IPS-NIHi11 (cell line): ENCODE data around the gene DHX29.
A peak's percentile ranks its signal among the peaks of the same experiment; 100 is the strongest.

Experiments
- DNase-seq: peaks from one replicate; pipeline ENCODE4 v3.0.0; 2012; ENCODE audit warnings: mixed read lengths, low spot score

Gene DHX29

DNA sequence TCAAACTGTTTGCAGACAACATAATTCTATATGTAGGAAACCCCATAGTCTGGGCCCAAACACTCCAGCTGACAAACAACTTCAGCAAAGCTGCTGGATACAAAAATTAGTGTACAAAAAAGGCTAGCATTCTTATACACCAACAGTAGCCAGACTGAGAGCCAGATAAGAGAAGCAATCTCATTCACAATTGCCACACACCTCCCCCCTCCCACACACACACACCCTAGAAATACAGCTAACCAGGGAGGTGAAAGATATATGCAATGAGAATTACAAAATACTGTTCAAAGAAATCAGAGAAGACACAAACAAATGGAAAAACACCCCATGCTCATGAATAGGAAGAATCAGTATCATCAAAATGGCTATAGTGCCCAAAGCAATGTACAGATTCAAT is 9.3 kb upstream of the DHX29 start:
- no peak for DNase-seq

DNA sequence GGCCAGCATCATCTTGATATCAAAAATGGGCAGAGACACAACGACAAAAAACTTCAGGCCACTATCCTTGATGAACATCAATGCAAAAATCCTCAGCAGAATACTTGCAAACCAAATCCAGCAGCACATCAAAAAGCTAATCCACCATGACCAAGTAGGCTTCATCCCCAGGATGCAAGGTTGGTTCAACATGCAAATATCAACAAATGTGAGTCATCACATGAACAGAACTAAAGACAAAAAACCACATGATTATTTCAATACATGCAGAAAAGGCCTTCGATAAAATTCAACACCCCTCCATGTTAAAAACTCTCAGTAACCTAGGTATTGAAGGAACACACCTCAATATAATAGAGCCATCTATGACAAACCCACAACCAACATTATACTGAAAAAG is 8.8 kb upstream of the DHX29 start:
- no peak for DNase-seq

DNA sequence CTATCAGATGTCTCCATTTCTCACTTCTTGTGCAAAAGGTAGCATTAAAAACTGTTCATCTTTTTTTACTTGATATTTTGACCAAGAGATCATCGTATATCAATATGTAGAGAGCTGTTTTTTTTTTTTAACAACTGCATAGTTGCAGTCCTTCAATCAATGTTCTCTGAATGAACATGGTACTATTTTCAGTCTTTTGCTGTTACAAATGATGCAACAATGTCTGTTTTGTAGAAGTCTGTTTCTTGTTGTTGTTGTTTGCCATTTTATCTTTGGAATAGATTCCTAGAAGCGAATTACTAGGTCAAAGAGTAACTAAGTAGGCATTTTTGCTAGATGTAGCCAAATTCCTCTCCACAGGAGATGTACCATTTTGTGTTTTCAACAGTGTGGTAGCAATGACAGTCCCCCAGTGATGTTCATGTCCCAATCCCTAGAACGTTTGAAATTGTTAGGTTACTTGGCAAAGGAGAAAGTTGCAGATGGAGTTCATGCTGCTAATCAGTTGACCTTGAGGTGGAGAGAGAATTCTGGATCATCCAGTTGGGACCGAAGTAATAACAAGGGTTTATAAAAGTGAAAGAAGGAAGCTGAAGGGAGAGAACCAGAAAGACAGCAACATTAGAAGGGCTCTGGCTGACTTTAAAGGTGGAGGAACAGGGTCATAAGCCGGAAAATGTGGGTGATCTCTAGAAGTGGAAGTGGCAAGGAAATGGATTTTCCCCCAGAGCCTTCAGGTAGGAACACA is 6.5 kb upstream of the DHX29 start:
- DNase-seq, result no peak

DNA sequence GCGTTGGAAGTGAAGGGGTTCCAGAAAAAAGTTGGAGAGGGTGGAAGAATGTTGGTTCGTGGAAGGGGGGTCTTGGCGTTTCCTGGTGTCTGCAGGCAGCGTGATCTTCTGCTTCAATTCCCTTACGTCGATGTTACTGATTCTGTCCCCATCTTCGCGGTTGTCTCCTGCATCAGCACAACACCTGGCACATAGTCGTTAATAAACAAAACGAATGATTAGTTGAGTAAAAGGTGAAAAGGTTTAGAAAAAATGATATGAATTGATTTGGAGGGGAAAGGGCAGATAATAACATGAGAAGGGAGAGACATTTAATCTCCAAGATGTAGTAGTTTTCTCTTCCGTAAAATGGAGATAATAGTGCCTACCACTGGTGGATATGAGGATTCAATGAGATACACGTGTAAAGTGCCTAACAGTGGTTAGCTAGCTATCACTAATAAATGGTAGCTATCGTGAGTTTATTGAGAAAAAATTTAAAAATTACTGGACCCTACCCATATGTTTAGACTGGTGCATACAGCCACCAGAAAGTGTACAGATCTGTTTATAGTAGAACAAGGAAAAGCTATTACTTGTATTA is 851 bp upstream of the DHX29 start:
- peak; percentile 11 for DNase-seq

DNA sequence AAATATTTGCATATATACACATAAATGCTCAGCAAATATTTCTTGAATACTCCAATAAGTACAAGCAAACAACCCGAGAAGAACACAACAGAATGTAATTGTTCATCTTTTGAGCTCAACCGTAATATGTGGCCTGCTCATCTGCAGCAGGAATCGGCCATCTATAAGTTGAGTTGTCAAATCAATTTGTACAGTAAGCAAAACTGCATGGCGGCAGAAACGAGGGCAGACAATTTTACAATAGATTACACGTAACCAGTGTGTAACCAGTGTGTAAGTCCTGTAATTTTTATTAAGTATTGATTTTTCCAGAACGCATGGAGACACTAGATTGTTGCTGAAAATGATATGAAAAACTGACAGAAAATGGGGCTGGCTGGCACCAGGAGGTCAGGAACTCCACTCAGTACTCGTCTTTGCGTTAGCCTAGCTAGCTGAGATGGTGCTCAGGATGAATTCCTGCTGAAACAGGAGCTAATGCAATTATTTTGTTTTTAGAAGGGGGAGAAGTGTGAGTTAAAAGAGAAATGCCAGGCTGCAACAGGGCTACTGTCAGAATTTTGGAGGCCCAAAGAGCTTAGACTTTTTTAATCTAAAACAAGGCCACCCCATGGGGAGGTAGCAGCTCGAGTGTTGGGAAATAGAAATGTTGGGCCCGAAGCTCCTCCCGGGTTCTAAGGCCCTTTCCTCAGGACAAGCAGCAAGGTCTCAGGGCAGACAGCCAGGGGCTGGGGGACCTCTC is 682 bp downstream of the DHX29 start:
- DNase-seq, result no peak

DNA sequence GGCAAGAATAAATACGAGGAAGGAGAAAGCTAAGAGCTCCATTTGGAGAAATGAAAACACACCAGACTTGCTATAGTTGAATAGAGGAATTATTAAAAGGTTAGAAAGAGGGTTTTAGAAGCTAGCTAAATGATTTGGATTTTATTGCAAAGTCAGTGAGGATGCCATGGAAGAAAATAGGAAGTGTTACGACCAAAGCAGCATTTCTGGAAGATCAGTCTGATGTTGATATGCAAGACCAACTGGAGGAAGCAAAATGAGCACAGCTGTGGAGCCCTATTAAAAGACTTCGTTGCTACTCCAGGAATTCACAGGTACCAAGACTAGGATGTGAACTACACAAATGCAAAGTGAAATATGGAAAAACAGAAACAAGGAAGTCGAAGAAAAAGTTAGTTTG is 2.1 kb downstream of the DHX29 start:
- no peak for DNase-seq

DNA sequence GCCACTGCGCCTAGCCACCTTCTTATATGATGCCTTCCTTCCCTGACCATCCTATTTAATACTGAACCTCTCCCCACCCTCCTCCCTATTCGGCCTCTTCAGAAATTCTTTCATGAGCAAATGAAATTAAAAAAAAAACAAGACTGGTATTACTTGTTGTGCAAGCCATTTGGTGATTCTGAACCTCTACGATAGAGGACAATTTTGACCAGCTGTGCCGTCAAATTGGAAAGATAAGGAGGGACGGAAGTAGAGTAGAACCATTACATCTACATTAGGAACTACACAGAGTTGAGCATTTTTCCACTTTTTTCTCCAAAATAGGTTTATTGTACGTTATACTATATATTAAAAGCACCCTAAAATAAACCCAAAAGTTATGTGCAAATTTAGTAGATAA is 2.9 kb downstream of the DHX29 start:
- no peak for DNase-seq

DNA sequence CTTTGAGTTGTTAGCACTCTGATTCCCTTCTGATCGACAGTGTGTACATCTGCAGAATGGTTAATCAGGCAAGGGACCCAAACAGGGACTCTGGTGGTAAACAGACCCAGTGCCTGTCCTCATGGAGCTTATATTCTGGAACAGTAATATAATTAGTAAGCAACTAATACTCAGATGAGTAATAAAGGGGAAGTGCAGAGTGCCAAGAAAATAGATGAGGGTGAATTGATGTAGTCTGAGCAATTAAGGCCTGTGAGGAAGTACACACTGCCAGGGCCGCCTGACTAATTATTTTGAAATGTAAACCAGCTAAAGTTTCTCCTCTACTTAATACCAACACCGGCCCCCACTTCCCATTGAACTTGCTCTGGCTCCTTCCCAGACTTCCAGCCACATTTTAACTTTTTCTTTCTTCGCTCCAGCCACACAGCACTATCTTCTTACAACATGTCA is 4.2 kb downstream of the DHX29 start:
- peak; percentile 8 for DNase-seq

DNA sequence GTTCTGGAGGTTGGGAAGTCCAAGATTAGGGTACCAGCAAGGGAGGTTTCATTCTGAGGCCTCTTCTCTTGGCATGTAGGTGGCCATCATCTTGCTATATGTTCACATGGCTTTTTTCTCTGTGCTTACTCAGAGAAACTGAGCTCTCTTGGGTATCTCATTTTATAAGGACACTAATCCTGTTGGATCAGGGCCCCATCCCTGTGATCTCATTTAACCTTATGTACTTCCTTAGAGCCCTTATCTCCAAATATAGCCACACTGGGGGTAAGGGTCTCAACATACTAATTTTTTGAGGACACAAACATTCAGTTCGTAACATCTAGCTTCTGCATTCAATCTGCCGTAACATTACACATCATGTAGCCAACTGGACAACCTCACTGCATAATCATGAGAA is 6.6 kb downstream of the DHX29 start:
- no peak for DNase-seq

DNA sequence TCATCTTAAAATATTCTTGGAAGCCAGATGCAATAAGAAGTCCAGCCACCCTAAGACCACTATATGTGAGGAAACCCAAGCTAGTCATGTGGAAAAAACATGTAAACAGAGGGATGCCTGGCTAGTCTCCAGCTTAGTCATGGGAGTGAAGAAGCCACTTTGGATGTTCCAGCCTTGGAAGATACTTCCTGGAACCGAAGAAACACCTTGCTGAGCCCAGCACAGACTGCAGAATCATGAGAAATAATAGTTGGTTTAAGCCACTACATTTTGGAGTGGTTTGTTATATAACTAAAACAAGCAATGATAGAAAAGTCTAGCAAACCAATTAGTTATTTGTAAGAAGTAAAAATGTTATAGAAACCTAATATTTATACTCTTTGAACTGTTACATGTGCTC is 12.6 kb downstream of the DHX29 start:
- DNase-seq, result no peak

DNA sequence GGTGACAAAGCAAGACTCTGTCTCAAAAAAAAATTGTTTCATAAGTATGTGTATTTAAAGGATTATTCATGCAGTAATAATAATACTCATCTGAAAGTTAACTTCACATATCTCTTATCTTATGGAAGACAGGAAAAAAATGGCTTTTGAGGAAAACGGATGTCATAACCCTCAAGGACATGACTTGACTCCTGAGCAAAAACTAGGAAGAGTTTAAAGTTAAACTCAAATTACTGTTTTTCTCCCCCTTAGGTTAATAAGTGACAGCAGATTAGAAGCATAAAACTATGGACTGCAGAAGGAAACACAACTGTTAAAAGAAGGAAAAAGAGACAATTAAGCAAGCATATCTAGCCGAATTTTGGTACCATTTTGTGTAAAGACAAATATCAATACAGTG is 16.5 kb downstream of the DHX29 start:
- DNase-seq, result no peak

DNA sequence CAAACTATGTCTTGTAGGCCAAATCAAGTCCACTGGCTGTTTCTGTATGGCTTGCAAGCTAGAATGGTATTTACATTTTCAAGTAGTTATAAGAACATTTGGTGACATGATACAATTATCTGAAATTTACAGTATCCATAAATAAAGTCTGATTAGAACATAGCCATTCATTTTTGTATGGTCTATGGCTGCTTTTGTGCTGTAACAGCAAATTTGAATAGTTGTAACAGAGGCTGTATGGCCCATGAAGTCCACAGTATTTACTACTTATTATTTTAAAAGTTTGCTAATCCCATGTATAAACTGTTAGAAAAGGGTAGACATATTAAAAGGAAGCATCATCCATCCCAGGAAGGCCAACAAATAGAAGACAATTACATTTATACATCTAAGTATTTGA is 17.7 kb downstream of the DHX29 start:
- DNase-seq, result no peak

DNA sequence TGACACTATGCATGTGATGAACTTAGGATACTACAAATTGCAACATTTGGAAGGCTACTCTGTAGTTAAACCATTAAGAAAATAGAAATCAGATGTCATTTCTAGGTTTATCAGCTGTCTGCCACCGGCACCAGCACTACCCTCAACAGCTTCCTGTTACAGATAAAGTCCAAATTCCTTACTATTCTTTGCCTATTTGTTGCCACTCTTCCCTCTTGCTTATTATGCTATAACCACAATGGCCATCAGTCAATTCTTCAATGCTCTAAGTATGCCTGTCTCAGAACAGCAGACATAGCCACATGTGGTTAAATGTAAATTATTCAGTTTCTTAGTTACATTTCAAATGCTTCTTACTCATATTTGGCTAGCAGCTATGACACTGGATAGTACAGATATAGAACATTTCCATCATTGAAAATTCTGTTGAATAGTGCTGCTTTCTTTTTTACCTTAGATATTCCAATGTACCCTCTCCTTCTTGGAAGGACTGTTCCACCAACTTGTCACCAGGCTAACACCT is 21.0 kb downstream of the DHX29 start:
- no peak for DNase-seq

DNA sequence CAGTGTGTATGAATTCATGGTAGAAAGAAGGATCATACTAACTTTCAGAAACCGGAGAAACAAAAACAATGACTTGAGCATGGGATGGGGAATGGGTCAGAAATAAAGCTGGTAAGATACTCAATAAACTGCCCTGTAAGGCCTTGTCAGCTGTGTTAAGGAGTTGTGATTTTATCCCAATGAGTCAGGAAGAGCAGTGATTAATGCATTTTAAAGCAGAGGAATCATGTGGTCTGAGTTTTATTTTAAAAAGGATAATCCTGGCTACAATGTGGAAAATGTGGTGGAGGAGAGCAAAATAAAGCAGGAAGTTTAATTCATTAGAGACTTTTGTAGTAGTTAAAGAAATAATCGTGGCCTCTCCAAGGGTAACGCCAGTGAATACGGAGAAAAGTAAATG is 28.7 kb downstream of the DHX29 start:
- DNase-seq, result no peak

DNA sequence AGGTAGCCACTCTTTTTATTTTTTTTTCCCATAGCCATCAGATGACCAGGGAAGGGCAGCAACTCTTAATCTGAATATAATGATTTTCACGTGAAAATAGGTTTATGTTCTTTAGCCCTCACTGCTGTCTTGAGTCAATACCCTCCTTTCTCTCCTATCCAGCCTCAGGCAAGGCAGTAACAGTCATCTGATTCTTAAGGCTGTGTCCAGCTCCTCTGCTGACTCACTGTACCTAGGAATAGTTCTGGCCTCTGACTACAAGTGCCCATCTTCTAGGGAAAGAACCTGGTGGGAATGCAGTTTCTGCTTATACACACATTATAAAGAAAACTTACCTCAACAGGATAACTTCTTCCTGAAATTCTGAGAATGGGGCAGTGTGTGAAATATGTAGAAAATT is 30.7 kb downstream of the DHX29 start:
- DNase-seq, result no peak

DNA sequence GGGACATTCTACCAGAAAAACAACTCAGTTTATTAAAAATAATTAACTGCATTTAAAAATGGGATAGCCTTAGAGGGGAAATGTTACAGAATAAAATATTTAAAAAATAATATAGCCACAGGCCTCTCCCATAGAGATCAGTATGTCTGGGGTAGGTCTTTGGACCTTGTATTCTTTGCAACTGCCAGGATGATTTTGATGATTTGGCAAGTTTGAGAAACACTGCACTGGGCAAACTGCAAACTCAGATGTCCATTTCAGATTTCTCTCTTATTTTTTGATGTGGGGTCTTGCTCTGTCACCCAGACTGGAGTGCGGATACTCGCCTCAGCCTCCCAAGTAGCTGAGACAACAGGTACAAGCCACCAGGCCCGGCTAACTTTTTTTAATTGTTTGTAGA is 49.2 kb downstream of the DHX29 start:
- DNase-seq, result no peak

DNA sequence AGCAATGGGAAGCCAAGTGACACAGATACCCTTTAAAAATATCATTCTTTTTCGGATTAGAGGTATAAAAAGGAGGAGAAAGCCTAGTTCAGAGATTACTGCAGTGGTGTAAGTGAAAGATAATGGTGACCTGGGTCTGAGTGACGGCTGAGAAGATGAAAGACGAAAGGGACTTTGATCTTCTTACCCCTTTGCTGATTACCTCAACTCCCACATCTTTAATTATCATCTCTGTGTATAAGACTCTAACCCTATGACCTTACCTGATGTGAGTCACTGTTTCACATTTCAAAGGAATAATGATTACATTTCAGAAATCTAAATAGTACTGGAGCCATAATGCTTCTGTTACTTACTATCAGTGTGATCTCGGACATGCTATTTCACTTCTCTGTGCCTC is 52.7 kb downstream of the DHX29 start:
- no peak for DNase-seq

DNA sequence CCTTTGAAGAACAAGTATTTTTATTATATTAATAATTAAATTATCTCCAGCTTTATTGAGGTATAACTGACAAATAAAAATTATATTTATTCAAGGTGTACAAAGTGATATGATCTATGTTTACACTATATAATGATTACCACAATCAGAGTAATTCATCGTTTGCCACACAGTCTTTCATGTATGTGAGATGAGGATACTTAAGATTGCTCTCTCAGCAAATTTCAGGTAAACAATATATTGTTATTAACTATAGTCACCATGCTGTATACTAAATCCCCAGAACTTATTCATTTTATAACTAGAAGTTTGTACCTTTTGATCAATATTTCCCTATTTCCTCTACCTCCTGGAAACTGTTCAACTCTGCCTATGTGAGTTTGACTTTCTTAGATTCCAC is 57.4 kb downstream of the DHX29 start:
- DNase-seq, result no peak

DNA sequence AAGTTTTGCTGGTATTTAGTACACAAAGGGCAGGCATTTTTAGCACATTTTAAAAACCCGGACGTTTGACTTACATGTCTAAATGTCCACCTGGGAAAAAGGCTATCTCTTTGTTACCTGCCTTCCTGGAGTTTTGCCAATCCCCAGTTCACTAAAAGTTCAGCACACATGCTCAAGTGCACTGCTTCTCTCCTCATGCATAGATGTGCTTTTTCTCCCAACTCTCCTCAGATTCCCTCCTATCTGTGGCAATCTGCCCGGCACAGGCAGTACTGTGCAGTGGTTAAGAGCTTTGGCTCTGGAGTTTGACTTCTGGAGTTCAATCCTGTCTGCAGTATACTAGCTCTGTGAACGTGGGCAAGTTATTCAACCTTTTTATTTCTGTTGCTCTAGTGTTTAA is 65.7 kb downstream of the DHX29 start:
- no peak for DNase-seq

DNA sequence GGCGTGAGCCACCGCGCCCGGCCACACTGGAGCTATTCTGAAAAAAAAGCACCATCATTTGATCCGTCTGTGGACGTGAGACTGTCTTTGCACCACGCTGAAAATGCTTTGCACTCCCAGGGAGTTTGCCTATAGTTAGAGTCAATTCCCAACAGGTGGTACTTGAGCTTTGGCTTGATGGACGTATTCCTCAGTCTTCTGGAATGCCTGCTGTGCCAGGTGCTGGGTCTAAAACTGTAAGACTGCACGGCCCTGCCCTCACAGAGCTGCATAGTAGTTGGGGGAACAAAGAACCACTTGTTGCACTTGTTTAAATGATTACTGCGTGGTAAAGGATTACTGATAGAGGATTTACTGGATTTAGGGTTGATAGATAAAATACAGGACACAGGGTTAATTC is 70.7 kb downstream of the DHX29 start:
- no peak for DNase-seq

DNA sequence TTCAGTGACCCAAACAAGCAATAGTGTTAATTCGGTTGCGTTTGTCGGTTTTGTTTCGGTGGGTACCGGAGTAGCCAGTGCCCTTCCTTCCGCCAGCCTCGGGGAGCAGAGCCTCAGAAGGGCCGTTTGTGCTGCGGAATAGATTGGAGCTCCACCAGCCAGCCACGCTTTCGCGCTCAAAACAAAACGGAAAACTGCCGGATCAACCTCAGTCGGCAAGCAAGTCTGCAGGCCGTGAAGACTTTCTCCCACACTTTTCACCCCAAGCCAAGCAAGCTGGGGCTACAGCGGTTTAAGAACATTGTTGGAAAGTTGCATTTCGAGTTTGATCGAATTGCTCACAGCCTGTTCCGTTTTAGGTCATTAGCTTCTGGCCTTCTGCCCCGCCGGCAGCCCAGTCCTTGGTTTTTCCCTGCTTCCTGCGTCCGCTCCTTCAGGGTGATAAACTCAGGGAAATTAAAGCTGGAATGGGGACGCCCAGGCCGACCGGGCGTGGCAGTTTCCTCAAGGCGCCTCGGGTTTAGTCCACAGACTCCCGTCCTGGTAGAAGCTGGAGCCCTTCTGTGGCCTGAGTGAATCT is 73.3 kb downstream of the DHX29 start:
- peak; percentile 33 for DNase-seq

DNA sequence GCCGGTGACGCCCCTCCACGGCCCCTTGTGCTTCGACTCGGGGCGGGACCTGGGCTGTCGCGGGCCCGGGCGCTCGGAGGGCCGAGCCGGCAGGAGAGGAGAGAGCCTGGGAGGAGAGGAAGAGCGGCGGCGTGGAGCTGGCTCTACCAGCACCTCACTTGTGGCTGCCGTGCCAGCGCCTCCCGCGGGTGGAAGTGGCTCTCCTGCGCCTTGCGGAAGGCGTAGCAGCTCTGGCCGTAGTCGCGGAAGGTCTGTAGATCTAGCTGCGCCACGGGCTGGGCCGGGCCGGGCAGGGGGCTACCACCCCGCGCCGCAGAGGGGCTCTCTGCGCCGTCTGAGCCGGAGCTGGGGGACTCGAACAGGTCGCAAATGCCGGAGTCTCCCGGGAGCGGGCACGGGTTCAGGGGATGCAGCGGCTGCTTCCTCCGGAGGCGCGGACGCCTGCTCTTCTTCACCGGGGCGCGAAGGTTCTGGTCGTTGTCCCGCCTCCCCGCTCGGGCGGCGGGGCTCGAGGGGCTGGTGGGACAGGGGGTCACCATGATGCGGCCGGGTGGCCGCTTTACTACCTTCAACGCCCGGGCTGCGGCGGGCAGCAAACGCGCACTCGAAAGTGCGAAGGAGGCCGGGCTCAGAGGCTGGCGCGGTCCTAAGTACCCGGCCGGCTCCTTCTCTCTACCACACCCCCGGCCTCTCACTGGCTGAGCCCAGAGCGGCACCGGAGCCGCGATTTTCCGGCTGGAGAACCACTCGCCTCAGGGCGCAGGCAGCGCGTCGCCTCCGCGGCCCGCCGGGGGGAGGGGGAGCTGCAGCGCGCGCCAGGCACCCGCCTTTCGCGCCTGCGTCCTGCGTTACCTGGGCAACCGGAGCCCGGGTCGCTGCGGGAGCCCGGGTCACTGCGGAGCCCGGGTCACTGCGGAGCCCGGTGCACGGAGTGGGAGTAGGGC is 74.2 kb downstream of the DHX29 start, which contains the start of gene CCNO:
Gene CCNO (minus strand): TSS at position 624 of the 944 bp plus-strand sequence. CDS start 85 bp downstream, at position 539.
- DNase-seq, result peak; percentile 89
